IPS-11a (cell line): ENCODE data around the gene OCIAD1.
"Not testable (repeated sequence)": the region's sequence is repeated elsewhere in the genome, so short reads cannot be mapped to it uniquely, and the experiment has no call there.

ENCODE experiments used
- H3K4me3 ChIP-seq: one replicate; pipeline ENCODE4 v1.5.1; 2013; ENCODE audit warnings: low read depth, low read length, control low read depth

OCIAD1 gene

GRCh38 chr4:48889750-48890149, 58.9 kb downstream of the OCIAD1 start:
- not testable (repeated sequence) for H3K4me3 ChIP-seq

- H3K4me3 ChIP-seq = no peak overlapping the region
These were observed 60.2 kb downstream of the OCIAD1 start for GRCh38 chr4:48891028-48891619.

GRCh38 chr4:48896845-48897244, 66.0 kb downstream of the OCIAD1 start:
- no peak overlapping the region for H3K4me3 ChIP-seq

GRCh38 chr4:48898733-48899431, 68.0 kb downstream of the OCIAD1 start:
- no peak overlapping the region for H3K4me3 ChIP-seq

DNA sequence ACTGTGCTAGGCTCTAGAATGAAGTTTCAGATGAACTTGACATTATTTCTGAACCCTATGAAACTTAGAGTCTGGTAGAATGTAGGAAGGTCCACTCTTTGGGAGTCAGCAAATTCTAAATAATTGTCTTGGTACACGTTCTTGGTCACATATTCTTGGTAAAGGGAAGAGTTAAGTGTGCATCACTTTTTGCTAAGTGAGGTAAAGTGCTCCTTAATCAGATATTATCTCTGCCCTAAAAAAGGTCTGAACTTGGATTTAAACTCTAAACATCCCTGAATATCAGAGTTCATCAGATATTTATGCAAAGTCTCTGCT, 68.5 kb downstream of the OCIAD1 start:
- no peak overlapping the region for H3K4me3 ChIP-seq

- no peak overlapping the region for H3K4me3 ChIP-seq
These were observed 69.1 kb downstream of the OCIAD1 start for GRCh38 chr4:48899950-48900349.

- H3K4me3 ChIP-seq = no peak overlapping the region
These were observed 70.3 kb downstream of the OCIAD1 start for GRCh38 chr4:48901196-48901595.

GRCh38 chr4:48902266-48902665, 71.4 kb downstream of the OCIAD1 start:
- no peak overlapping the region for H3K4me3 ChIP-seq

DNA sequence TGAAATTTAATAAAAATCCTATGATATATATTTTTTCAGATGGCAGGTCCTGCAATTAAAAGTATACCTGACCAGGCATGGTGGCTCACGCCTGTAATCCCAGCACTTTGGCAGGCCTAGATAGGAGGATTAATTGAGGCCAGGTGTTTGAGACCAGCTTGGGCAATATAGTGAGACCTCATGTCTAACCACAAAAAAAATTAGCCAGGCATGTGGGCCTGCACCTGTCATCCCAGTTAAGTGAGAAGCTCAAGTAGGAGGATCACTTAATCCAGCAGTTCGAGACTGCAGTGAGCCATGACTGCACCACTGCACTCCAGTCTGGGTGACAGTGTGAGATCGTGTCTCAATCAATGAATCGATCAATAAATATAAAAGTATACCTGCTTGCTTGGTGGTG, 73.2 kb downstream of the OCIAD1 start:
- no peak overlapping the region for H3K4me3 ChIP-seq

DNA sequence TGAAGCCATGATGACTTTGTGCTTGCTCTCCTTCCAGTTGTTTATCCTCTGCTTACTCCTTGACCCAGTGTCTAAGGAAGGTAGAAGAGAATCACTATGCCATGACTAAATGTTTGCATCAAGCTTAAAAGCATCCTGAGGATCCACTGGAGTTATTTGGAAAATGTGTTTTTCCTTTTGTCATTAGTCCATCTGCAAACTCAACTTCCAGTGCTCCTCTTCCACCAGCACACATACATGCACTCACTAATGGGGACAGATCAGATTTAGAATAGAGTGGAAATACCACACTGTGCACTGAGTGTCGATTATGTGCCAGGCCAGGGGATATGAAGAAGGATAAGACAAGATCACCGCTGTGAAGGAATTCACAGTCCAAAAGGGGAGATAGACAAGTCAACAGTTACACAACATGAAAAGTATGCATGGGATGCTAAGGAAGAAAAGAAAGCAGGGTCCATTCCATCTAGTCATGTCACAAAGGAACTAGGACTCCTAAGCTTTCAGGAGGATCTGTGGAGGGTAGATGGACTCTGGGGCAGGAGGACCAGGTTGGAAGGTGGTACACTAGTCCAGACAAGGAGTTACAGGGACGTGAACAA, 73.8 kb downstream of the OCIAD1 start:
- H3K4me3 ChIP-seq = no peak overlapping the region

GRCh38 chr4:48905363-48906015, 74.6 kb downstream of the OCIAD1 start:
- H3K4me3 ChIP-seq = peak overlapping the region; percentile 56

DNA sequence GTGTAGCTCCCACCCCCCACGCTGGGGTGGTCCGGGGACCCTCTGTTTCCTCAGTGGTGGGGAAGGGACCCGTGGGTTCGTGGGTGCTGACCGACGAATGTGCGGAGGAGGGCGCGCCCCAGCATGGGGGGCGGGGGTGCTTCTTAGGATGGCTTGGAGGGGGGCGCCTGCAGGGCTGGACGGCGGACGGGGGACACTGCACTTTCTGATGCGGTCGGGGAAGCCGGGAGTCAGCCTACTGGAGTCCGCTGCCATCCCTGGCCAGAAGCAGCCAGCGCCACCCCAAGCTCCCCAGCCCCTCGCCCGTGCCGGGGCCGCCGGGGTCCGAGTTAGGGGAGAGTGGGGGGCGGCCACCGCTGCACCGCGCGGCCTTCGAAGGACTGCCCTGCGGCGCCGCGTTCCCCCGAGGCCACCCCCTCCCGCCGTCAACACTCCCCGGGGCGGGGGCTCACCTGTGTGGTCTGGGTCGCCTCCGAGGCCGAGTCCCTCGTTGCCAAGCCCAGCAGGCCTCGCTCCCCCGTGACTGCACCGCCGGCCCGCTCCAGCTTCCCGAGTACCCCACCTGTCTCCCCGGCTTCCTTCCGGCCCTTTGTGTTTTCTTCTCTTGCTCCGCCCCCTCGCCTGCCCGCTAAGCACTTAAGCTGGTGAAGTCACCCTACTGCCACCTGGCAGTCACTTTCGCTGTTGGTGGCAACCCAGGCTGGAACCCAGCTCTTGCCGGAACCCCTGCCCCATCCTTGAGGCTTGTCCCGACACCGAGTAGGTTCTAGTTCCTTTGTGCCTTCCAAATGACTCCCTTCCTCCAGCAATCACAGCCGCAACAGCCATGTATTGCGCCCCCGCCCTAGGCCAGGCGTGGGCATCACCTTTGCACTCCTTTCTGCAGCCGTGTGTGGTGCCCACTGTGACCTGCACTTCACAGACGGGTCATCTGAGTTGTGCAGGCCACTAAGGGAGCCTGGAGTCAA, 75.6 kb downstream of the OCIAD1 start, which contains the start of gene OCIAD2:
TSS of gene OCIAD2 (minus strand) at position 569 of the 968 bp plus-strand sequence. CDS start 2,225 bp downstream, outside the sequence.
- peak within 1 kb of the TSS; percentile 56 for H3K4me3 ChIP-seq

DNA sequence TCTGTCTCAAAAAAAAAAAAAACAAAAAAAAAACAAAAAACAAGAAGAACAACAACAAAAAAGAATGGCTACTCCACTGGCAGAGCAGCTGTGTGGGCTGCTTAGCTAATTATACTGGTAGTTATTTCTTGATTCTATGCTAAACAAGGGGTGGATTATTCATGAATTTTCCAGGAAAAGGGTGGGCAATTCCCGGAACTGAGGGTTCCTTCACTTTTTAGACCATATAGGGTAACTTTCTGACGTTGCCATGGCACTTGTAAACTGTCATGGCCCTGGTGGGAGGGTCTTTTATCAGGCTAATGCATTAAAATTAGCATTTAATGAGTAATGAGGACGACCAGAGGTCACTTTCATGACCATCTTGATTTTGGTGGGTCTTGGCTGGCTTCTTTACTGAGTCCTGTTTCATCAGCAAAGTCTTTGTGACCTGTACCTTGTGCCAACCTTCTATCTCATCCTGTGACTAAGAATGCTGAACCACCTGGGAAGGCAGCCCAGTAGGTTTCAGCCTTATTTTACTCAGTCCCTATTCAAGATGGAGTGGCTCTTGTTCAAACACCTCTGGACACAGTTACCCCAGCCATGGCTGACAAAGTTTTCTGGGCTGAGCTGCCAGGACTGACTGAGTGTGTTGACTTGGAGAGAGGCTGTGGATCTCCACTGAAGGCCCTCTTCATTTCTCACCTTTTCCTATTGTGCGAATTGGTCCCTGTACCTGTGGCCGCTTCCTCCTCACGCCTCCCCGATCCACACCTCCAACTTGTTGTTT, 77.0 kb downstream of the OCIAD1 start:
- H3K4me3 ChIP-seq = no peak overlapping the region

DNA sequence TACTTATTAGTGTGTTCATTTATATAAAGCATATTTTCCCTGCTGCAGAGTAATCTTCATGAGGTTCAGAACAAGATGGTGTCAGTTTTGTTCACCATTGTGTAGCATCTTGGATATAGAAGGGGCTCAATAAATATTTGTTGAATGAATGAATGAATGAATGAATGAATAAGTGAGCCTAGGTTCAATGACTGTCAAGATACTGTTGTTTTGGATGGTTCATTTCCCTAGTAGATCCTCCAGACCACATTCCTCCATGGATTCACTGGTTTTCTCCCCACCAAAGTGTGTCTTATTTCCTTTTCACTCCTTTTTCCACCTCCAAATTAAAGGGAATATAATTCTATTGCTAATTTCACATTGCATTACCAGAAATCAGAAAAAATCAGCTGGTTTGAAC, 77.8 kb downstream of the OCIAD1 start:
- H3K4me3 ChIP-seq = no peak overlapping the region

DNA sequence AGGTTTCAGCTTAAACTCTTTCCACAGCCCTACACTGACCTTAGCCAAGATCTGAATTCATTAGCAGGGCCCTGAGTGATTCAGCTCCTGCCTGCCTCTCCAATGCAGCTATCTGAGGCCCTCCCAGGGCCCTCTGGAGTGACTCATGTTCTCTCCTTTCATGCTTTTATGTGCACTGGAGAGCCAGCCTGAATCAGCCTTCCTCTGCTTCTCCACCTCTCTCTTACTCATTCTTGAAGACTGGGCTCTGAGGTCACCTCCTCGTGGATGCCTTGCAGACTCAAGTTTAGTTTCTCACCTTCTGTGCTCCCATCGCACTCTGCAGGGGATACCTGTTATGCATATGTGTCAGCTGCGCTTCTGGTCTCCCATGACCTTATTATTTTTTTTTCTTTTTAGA, 78.8 kb downstream of the OCIAD1 start:
- no peak overlapping the region for H3K4me3 ChIP-seq

- H3K4me3 ChIP-seq = no peak overlapping the region
These were observed 79.6 kb downstream of the OCIAD1 start for GRCh38 chr4:48910511-48910910.
